HG03575 (cell line): Measurements from ENCODE around the gene FAM131B.

ENCODE experiments used
- ATAC-seq: cut with Tn5 transposase; IDR thresholded peaks from one replicate; pipeline ENCODE4 v1.9.1; 2021; ENCODE audit not compliant: unreplicated experiment, insufficient number of reproducible peaks, low FRiP score; ENCODE audit errors: extremely low read depth

FAM131B gene

DNA sequence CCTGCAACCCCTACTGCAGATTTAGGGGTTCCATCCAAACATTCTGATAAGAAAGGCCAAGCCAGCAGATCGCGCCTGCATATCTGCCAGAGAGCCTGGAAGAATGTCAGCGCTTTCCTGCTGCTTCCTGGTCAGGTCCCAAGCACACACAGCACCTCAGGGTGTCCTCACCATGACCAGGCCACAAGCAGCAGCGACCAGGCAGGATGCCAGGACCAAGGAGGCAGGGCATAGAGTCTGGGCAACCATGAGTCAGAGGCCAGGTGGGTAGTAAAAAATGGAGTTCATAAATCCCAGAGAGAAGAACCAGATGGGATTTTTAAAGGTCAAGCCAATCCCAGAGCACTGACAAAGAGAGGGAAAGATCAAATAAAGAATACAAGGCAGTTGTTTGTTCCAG lies 5.5 kb upstream of the FAM131B start:
- no peak for ATAC-seq

DNA sequence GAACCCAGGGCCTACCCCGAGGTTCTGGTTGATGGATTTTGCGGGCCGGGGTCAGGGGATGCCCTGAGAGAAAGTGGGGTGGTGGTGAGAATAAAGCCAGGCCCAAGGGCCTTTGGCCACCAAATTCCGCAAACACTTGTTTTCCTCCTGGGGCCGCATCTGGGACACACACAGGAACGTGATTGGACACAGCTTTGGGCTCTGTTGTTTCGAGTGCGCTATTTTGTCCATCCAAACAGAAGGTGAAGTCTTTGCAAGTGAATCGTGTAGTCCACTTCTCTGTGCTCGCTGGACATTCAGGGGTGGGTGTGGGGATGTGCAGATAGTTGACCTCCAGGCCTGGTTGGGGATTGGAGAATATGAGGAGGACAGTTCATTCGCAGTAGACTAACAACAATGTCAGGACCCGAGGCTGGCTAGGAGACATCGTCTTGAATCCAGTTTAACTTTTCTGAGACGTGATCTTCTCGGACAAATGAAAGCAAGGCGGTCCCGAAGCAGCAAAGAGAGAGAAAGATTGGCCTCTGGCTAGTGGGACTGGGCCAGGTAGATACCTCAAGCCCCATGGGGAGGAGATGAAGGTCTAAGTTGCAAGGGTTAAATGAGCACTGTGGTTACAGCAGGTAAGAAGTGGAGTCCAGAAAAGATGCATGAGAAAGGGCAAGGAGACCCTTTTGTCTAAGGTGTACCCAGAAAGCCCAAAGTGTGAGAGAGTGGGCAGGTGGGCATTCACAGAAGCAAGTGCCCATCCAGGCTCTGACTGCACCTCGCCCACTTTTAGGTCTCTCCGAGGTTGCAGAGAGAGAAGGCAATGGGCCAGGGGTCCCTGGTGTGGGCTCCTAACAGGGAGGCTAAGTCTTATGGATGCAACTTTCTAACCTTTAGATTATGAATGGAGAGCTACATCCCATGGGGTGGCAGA lies 764 bp upstream of the FAM131B start:
- ATAC-seq = no peak

DNA sequence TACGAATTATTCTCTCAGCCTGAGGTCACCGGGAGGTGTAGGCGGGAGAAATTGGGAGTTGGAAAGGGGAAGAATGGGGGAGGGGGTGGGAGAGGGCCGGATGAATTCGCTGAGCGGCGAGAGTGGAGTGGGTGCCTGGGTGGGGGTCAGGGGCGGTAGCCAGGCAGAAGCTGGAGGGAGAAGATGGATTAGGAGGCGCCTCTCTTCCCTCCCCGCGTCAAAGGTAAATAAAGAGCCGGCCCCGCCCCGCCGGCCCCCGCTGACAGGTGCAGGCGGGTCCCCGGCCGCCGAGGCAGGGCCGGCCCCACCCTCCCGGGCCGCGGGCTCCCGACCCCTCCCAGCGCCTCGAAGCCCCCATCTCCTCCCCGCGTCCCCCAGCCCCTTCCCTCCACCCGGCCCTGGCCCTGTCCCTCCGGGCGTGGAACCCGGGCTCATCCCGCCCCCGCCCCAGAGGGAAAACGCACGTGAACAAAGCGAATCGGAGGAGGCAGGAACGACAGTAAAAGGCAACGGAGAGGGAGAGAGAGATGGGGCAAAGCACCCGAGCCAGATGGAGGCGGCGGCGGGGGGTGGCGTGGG lies 872 bp downstream of the FAM131B start:
- no peak for ATAC-seq

DNA sequence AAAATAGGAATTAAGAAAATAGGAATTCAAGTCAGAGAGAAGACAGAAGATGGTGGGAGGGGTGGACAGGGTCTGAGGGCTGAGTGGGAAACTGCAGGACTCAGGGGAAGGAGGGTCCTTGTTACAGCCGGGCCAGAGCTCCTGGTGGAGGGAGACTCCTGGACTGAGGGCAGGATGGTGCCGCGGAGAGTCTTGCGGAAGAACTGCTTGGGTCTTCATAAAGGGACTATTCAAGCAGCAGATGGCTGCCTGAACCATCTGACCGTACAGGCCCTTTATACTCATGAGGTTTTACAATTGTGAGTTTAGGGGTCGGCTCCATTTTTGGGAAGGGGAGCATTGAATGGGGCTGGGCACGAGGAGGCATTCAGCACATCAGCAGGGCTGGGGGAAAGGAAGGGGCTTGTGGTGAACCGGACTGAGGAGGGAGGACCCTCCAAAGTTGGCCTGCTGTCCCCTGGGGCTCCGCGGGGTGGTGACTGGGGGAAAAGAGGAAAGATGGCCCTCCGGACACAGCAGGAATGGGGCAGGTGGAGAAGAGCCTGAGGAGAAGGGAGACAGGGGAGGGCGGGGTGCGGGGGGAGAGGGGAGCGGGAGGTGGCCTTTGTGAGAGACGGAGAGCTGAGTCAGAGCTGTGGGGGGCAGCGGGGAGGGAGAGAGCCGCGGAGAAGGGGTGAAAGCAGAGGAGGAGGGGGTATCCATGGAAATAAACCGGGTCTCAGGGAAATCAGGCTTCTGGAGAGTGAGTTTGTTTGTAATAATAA lies 1.5 kb downstream of the FAM131B start:
- ATAC-seq = no peak

DNA sequence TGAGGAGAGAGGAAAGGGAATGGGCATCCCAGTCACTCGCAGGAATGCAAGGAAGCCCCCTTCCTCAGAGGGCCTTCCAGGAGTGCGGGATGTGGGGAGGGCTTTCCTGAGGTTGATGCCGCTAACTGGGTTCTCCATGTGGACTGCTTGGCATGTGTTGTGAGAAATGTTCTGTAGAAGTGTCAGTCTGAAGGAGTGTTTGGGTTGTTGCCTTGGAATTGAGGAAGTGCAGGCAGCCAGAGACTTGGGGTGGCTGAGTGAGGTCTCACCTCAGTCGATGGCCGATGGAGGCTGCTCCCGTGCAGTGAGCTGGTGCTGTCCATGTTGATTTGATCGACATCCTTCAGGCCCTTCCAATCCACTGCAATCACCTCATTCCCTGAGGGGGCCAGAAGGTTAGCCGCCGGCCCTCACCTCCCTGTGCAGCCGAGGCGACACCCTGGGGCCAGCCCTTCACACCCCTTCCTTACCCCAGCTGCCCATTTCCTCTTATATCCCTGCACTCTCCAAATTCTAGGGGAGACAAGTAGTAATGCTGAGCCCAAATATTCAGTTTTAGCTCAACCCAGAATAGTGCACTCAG lies 2.7 kb downstream of the FAM131B start:
- no peak for ATAC-seq

DNA sequence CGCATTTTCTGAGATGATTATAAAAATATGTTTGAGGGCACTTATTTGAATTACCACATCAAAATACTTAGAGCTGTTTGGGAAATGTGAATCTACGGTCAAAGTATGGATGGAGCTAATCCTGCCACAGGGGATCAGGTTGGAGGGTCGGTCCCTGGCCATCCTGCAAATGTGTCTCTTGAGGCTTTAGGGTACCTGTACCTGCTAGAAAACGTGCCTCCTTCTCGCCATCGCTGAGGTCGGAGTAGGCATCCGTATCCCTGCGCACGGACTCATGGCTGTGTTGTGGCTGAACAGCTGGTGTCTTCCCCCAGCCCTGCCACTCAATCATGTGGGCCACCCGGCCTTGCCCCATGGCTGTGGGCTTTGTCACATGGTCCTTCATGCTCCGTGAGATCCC lies 3.9 kb downstream of the FAM131B start:
- ATAC-seq = no peak

DNA sequence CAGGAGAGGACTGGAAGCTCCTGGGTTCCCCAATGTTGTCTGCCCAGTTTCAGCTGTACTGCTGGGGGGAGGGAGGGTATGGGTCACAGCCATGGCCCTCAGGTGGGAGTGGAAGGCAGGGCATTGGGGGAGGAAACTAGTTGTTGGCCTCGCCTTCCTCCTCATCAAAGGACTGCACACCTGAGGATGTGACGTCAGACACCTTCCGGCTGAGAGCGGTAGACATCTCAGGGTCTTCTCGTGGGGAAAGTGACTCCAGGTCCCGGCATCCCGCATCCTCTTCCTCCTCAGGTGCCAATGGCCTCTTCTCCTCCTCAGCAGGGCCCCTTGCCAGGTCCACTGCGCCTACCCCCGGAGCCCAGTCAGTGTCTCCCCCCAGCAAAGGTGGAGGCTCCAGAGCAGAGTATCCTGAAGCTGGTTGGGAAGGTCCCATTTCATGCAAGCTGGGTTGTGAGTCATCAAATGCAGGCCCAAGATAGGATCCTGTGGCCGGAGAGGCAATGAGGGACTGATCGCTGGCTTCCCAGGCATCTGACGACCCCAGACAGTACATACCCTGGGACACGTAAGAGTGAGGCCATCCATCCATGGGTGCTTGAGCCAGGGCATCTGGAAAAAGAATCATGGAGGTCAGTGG lies 6.0 kb downstream of the FAM131B start:
- ATAC-seq = no peak

DNA sequence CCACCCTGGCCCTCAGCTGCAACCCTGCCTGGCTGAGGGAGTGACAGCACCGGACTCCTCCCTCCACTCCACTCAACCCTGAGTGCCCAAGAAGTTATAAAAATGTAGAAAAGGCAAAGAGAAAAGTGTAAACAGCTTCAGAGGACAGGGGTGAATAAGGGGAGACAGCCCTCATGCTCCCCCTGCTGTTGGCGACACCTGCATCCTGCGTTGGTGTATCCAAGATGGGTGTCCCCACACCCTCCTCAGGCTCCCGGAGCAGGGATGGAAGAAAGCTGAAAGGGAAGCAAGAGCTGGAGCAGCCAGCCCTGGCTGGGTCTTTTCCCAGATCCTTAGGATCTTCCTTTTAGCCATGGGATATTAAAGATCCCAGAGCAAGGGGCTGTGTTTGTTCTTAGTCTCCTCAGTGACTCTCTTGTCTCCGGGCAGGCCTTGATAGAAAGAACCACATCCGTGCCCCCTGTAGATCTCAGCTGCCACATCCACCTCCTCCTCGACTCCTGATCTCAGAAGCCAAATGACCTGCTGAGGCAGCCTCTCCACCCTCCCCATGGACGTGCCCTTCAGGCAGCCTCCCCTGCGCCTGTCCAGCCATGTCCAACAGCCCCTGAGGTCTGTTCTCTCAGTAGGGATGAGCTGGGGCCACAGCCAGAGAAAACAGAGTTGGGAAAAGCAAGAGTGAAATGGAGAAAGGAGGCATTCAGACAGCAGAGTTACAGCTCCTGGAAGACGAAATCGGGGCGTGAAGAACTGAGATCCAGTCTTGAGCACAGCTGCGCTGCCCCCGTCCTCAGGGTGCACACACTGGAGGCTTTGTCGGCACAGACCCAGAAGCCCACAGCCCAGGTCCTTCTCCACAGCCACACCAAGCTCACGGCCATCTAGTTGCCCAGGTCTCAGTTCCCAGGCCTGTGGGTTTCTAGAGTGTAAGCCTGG lies 6.8 kb downstream of the FAM131B start:
- ATAC-seq = no peak

DNA sequence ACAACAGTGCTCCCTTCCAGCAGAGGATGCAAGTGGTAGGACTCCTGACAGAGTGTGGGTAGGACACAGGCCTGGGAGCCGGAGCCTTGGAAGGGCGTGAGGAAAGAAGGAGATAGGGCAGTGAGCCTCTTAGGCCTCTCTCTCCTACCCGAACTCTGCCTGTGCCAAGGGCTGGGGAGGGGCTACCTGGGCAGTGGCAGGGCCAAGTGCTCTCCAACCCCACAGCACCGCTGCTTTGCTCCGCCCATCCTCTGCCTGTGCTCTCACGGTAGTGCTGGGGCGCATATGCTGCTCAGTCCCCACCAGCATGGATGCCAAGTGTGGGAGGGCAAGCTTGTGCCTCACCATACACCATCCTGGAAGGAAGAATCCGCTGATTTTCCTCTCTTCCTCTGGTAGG lies 7.5 kb downstream of the FAM131B start:
- ATAC-seq = no peak

DNA sequence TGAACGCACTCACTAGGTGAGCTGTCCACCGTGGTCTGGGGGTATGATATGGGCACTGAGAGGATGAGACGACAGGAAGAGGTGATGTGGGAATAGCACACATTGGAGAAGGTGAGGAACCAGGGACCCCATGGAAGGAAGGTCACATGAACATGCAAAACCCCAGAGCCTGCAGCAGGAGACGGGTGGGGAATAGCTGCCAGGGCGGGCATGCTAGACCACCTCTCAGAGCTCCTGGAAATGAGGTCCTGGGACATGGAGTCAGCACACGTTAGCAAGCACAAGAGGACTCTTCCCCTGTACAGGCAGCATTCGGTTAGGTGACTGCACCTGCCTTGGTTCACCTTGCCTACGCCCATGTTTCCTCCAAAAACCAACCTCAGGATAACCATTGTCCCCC lies 8.1 kb downstream of the FAM131B start:
- no peak for ATAC-seq

DNA sequence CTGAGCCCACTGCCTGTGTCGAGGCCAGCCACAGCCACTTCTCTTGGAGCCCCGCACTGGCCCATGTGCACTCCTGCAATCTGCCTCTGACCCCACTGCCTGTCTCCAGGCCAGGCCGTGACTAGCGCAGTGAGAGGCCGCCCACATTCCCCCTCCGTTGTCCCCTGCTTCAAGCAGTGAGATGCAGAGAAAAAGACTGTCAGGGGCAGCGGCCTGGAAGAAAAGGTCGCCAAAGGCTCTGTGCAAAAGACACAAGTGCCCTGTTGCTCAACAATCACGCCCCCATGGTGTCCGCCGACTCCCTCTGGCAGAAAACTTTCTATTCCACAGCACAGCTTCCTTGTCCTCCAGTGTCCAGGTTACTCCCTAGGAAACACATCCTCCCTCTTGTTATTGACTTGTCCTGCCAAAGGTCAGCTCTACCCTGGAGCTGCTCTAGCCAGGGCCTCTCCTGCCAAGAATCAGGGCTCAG lies 9.9 kb downstream of the FAM131B start:
- ATAC-seq = no peak

DNA sequence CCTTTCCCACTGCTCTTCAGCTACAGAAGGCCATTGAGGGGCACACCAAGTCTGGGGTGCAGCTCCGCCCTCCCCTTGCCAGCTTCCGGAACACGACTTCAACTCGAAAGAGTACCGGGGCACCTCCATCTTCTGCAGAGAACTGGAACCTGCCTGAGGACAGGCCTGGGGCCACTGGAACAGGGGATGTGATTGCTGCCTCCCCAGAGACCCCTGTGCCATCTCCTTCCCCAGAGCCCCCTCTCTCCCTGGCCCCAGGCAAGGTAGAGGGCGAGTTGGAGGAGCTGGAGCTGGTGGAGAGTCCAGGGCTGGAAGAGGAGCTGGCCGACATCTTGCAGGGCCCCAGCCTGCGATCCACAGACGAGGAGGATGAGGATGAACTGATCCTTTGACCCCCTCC lies 10.9 kb downstream of the FAM131B start:
- ATAC-seq = no peak

DNA sequence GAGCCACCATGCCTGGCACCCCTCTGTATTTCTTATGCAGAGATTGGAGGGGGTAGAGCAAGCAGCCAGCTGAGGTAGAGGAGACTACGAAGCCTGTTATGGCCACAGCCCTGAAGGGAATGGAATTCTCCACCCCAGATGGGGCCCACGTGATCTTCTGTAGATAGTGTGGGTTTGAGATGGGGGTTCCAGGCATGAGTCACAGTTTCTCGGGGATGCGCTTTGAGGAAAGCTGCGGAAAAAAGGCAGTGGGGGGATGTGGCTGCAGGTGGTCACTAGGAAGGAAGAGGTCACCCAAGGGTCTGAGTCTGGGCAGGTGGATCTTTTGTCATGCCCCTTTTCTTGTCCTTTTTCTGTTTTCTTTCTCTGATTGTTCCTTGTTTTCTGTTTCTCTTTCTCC lies 11.5 kb downstream of the FAM131B start:
- ATAC-seq = no peak

DNA sequence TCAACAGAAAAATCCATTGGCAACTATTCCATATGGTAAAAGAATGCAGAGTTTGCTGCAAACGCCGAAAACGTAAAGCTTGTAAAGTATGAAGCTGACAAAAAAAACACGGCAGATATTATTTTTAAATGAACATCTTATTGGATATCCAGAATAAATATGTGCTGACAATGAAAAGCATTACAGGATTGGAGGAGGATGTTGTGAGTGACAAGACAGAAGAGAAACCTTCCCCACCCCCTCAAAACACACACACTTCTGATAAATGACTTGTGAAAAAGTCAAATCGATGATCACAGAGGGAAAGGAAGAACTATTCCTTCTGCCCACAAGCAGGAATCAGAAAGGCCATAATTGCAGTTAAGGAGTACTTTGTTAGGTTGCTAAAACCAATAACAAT lies 14.6 kb downstream of the FAM131B start:
- ATAC-seq = no peak

DNA sequence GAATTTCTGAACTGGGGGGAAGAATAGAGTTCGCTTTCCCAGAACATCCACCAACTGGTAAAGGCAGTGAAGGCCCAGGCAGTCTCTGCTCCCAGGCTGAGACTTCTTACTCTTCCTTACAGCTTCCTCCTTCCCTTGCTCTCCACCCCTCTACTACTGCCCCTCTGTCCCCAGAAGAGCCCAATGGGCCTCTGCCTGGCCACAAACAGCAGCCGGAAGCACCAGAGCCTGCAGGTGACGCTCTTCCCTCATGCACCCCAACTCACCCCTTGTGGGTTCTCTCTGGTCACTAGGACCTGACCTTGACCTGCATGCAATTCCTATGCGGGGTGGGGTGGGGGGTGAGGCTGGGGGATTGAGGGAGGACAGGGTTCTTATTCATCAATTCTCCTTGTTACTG lies 16.5 kb downstream of the FAM131B start:
- no peak for ATAC-seq

DNA sequence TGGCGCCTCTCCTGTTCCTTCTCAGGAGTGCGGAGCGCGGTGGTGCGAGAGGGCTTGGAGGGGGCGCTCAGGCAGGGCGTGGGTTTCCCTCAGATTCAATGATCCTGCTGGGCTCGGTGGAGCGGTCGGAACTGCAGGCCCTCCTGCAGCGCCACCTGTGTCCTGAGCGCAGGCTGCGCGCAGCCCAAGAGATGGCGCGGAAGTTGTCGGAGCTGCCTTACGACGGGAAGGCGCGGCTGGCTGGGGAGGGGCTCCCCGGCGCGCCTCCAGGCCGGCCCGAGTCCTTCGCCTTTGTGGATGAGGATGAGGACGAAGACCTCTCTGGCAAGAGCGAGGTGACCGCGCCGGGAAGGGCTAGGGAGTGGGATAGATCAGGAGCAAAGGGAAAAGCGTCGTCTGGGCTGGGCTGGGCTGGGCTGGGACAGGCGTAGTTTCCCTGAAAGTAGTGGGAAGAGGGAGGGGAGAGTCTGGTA lies 17.0 kb downstream of the FAM131B start:
- no peak for ATAC-seq

DNA sequence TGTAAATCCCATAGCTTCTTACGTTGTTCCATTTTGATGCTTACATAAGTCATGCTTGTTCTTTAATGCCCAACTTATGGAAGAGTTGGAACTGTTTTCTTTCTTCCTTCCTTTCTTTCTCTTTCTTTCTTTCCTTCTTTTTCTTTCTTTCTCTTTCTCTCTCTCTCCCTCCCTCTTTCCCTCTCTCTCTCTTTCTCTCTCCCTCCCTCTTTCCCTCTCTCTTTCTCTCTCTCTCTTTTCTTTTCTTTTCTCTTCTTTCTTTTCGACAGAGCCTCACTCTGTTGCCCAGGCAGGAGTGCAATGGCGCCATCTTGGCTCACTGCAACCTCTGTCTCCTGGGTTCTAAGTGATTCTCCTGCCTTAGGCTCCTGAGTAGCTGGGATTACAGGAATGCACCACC lies 18.9 kb downstream of the FAM131B start:
- ATAC-seq = no peak

DNA sequence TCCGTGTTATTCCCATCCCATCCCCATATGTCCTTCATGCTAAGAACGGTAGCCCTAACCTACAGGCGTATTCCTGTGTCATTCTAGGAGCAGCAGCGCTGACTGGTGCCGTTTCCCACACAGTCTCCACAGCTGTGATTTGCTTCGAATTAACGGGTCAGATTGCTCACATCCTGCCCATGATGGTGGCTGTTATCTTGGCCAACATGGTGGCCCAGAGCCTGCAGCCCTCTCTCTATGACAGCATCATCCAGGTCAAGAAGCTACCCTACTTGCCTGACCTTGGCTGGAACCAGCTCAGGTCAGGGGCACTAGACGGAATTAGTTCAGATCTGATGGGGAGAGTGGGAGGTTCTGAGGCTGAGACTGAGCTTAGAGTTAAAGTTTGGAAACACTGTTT lies 20.7 kb downstream of the FAM131B start:
- ATAC-seq = no peak
